Sigmoid colon (tissue), 7 donors: Measurements from ENCODE around the gene ACACA. TPM values are rescaled to one million over a fixed set of nuclear protein-coding genes. Genes with fewer than 3 reads are reported as not detected.

Experiments
- DNase-seq: peaks from one replicate; pipeline ENCODE4 v3.0.0-alpha.2; 2019
- H3K27ac ChIP-seq, 4 donors: fragments of 200-600 bp; sonication (generic); one replicate each; pipeline ENCODE4 v1.5.1; 2016 to 2019; ENCODE audit warnings: mild to moderate bottlenecking in 1 of 4
- H3K27me3 ChIP-seq, 3 donors: fragments of 200-600 bp; sonication (generic); one replicate each; pipeline ENCODE4 v1.5.1; 2019; ENCODE audit warnings: mild to moderate bottlenecking in 1 of 3
- H3K36me3 ChIP-seq, 4 donors: fragments of 200-600 bp; sonication (generic); one replicate each; pipeline ENCODE4 v1.5.1; 2016 to 2019
- H3K4me1 ChIP-seq, 4 donors: fragments of 200-600 bp; sonication (generic); one replicate each; pipeline ENCODE4 v1.5.1; 2017 to 2019
- H3K4me3 ChIP-seq, 4 donors: fragments of 200-600 bp; sonication (generic); one replicate each; pipeline ENCODE4 v1.5.1; 2017 to 2019; ENCODE audit warnings: mild to moderate bottlenecking in 2 of 4, moderate library complexity in 1 of 4
- H3K9me3 ChIP-seq, 4 donors: fragments of 200-600 bp in 3 of 4; sonication (generic) in 3 of 4; one replicate each; pipeline versions ENCODE4 v1.5.1 to v1.6.1; 2013 to 2019
- CTCF ChIP-seq, 4 experiments: fragments of 450-650 bp in 3 of 4; fragments of 200-600 bp in 1 of 4; IDR thresholded peaks; one replicate each; pipeline ENCODE4 v1.5.1; 2016 to 2019; ENCODE audit warnings: antibody characterized with exemption in 4 of 4, mild to moderate bottlenecking in 3 of 4, moderate library complexity in 2 of 4
- EP300 ChIP-seq, 4 donors: sonication (generic); formaldehyde crosslinking; IDR thresholded peaks; one replicate each; pipeline ENCODE4 v1.6.1; 2017; ENCODE audit warnings: antibody characterized with exemption in 4 of 4
- POLR2A ChIP-seq, 2 donors: fragments of 450-650 bp; IDR thresholded peaks; one replicate each; pipeline ENCODE4 v1.6.1; 2016; ENCODE audit warnings: antibody characterized with exemption in 2 of 2, mild to moderate bottlenecking in 2 of 2, moderate library complexity in 2 of 2
- POLR2AphosphoS5 ChIP-seq, 4 donors: sonication (generic); formaldehyde crosslinking; IDR thresholded peaks; one replicate each; pipeline ENCODE4 v1.6.1; 2017; ENCODE audit warnings: antibody characterized with exemption in 4 of 4
- WGBS, 2 donors: extraction: QIAGEN DNeasy Blood & Tissue Kit; methylation state at CpG; one replicate each; pipeline ENCODE4 v1.1.7; 2013; 5-methylcytosine and 5-hydroxymethylcytosine counted together
- intact Hi-C: fragments of 100-400 bp; cut with DNase I; formaldehyde crosslinking; loops from one replicate; pipeline ENCODE4 v1.15.1; 2023
- polyA plus RNA-seq, 3 donors: library from polyadenylated mRNA; stranded (reverse); fragments of 200-250 nt; gene quantifications; one replicate each; pipeline ENCODE4 v1.2.3, GENCODE V29; 2013
- total RNA-seq, 4 donors: library from RNA; depleted of rRNA; stranded (reverse); fragments of >200 nt; gene quantifications; one replicate each; pipeline ENCODE4 v1.1.0, GENCODE V29; 2016
- donor health status: healthy with polysubstance abuse.
- donor health status: Bipolar disorder and iron deficiency.
- donor health status: healthy.

ACACA gene
- total and polyA plus RNA-seq, 7 donors: 10.8 to 38.9 (median 27.6) TPM

- no peak for DNase-seq
- H3K27ac ChIP-seq: no peak overlapping the region
- H3K36me3 ChIP-seq: peaks cover 0 to 46% (median 4%) of the 10 kb centered on the region in 4 donors
- TF ChIP-seq CTCF (IDR thresholded peaks at IDR 0.05): no peak
- no peak for TF ChIP-seq POLR2A (IDR thresholded peaks at IDR 0.05)
- TF ChIP-seq POLR2AphosphoS5 (IDR thresholded peaks at IDR 0.05): no peak
- no peak for TF ChIP-seq EP300 (IDR thresholded peaks at IDR 0.05)
- no peaks in the 10 kb centered on the region for H3K9me3 ChIP-seq
- no peaks in the 10 kb centered on the region for H3K27me3 ChIP-seq
- H3K4me1 ChIP-seq: no peaks in the 10 kb centered on the region
- intact Hi-C loops: no loop called here
- 88 to 97% methylated on average over 1 of the region's 1 CpG for WGBS, 2 donors
- H3K4me3 ChIP-seq: no peak overlapping the region
Measured at GRCh38 chr17:37194208-37194607, 212.4 kb downstream of the ACACA start.

GRCh38 chr17:37191219-37191618, 215.4 kb downstream of the ACACA start:
- Histone ChIP-seq H3K4me3 (no peak overlapping the region), H3K4me1 (no peaks in the 10 kb centered on the region), H3K27me3 (no peaks in the 10 kb centered on the region), H3K27ac (no peak overlapping the region), H3K9me3 (no peaks in the 10 kb centered on the region), H3K36me3 (peaks cover 0 to 52% (median 4%) of the 10 kb centered on the region in 4 donors)
- DNase-seq: no peak
- no peak for TF ChIP-seq POLR2A (IDR thresholded peaks at IDR 0.05)
- intact Hi-C loops: no loop called here
- 96 to 98% methylated on average over 2 of the region's 2 CpGs for WGBS, 2 donors

GRCh38 chr17:37190493-37190892, 216.1 kb downstream of the ACACA start:
- H3K9me3 ChIP-seq: no peaks in the 10 kb centered on the region
- no peaks in the 10 kb centered on the region for H3K27me3 ChIP-seq
- H3K27ac ChIP-seq: no peak overlapping the region
- intact Hi-C loops: no loop called here
- no peak for DNase-seq
- no peak for TF ChIP-seq POLR2AphosphoS5 (IDR thresholded peaks at IDR 0.05)
- no peak for TF ChIP-seq CTCF (IDR thresholded peaks at IDR 0.05)
- no peak for TF ChIP-seq EP300 (IDR thresholded peaks at IDR 0.05)
- no peak for TF ChIP-seq POLR2A (IDR thresholded peaks at IDR 0.05)
- H3K4me1 ChIP-seq: no peaks in the 10 kb centered on the region
- peaks cover 0 to 56% (median 4%) of the 10 kb centered on the region in 4 donors for H3K36me3 ChIP-seq
- no peak overlapping the region for H3K4me3 ChIP-seq

- peaks cover 0 to 56% (median 4%) of the 10 kb centered on the region in 4 donors for H3K36me3 ChIP-seq
- H3K27me3 ChIP-seq: no peaks in the 10 kb centered on the region
- no peaks in the 10 kb centered on the region for H3K9me3 ChIP-seq
- H3K4me1 ChIP-seq: no peaks in the 10 kb centered on the region
- intact Hi-C loops: loop anchor here (10.0 kb wide), 1 partner anchor 63 kb away; no protein-coding TSS in a partner anchor
- DNase-seq: no peak
- WGBS, 2 donors: 93 to 95% methylated on average over 11 of the region's 11 CpGs
- TF ChIP-seq EP300 (IDR thresholded peaks at IDR 0.05) (no peak), POLR2A (IDR thresholded peaks at IDR 0.05) (no peak), CTCF (IDR thresholded peaks at IDR 0.05) (no peak), POLR2AphosphoS5 (IDR thresholded peaks at IDR 0.05) (no peak)
- H3K4me3 ChIP-seq: no peak overlapping the region
- H3K27ac ChIP-seq: no peak overlapping the region
Measured at GRCh38 chr17:37188157-37188556, 218.5 kb downstream of the ACACA start.

- DNase-seq: no peak
- Histone ChIP-seq H3K4me1 (no peaks in the 10 kb centered on the region), H3K36me3 (peaks cover 0 to 53% (median 4%) of the 10 kb centered on the region in 4 donors), H3K9me3 (no peaks in the 10 kb centered on the region), H3K4me3 (no peak overlapping the region), H3K27ac (no peak overlapping the region), H3K27me3 (no peaks in the 10 kb centered on the region)
- intact Hi-C loops: loop anchor here (10.0 kb wide), 1 partner anchor 62 kb away; no protein-coding TSS in a partner anchor
- TF ChIP-seq EP300 (IDR thresholded peaks at IDR 0.05) (no peak), POLR2AphosphoS5 (IDR thresholded peaks at IDR 0.05) (no peak), CTCF (IDR thresholded peaks at IDR 0.05) (no peak), POLR2A (IDR thresholded peaks at IDR 0.05) (no peak)
- 83 to 86% methylated on average over 3 of the region's 3 CpGs for WGBS, 2 donors
Measured at GRCh38 chr17:37187262-37187661, 219.4 kb downstream of the ACACA start.
